H1 (cell line): Measurements from ENCODE around the gene GPR101. TPM values are rescaled to one million over a fixed set of nuclear protein-coding genes. Genes with fewer than 3 reads are reported as not detected.

Source experiments
- CTCF ChIA-PET: fragments of 300-600 bp; sonication (Branson Sonifier 250); formaldehyde crosslinking; loops from one replicate; lab custom pipeline; 2021; ENCODE audit not compliant: partially characterized antibody; lab: Charles Lee
- POLR2A ChIA-PET: fragments of 300-600 bp; sonication (Branson Sonifier 250); formaldehyde crosslinking; loops from one replicate; lab custom pipeline; 2021; ENCODE audit warnings: inconsistent platforms; ENCODE audit not compliant: partially characterized antibody; lab: Charles Lee
- DNase-seq, 2 experiments: peaks; one replicate each; pipeline versions ENCODE4 v3.0.0 to v3.0.0-alpha.2; 2010 to 2022; ENCODE audit warnings: low spot score in 2 of 2, low read depth in 1 of 2, mixed read lengths in 1 of 2
- FAIRE-seq: peaks from 2 replicates; lab custom pipeline; 2011; peaks lifted over from hg19 to GRCh38; lab: Jason Lieb, UNC
- H2AFZ ChIP-seq: 2 replicates; pipeline ENCODE4 v1.8.1; 2012; ENCODE audit warnings: low read length, inconsistent platforms
- H2AK5ac ChIP-seq: 2 replicates; pipeline ENCODE4 v1.6.1; 2013; ENCODE audit warnings: low read depth, low read length
- H2BK120ac ChIP-seq: replicated peaks from 2 replicates; pipeline ENCODE3; 2013; ENCODE audit warnings: low read depth, low read length, inconsistent platforms
- H2BK12ac ChIP-seq: 2 replicates; pipeline ENCODE4 v1.6.1; 2013; ENCODE audit warnings: low read depth, low read length
- H2BK15ac ChIP-seq: 2 replicates; pipeline ENCODE4 v1.6.1; 2013; ENCODE audit warnings: low read length
- H2BK20ac ChIP-seq: 2 replicates; pipeline ENCODE4 v1.6.1; 2013; ENCODE audit warnings: low read length
- H2BK5ac ChIP-seq: 2 replicates; pipeline ENCODE4 v1.6.1; 2013; ENCODE audit warnings: low read depth, low read length
- H3K14ac ChIP-seq: 2 replicates; pipeline ENCODE4 v1.6.1; 2013; ENCODE audit warnings: inconsistent platforms; ENCODE audit not compliant: insufficient read length
- H3K18ac ChIP-seq: 2 replicates; pipeline ENCODE4 v1.6.1; 2013; ENCODE audit warnings: low read length; ENCODE audit errors: extremely low read depth
- H3K23ac ChIP-seq: 2 replicates; pipeline ENCODE4 v1.6.1; 2013; ENCODE audit warnings: inconsistent platforms; ENCODE audit not compliant: insufficient read length
- H3K23me2 ChIP-seq: 2 replicates; pipeline ENCODE4 v1.6.1; 2013; ENCODE audit warnings: low read depth, low read length
- H3K27ac ChIP-seq: 2 replicates; pipeline ENCODE4 v1.6.1; 2011; ENCODE audit warnings: low read depth, low read length, inconsistent platforms
- H3K27me3 ChIP-seq, 4 experiments: replicated peaks in 1 of 4; 1 replicate in 1 of 4; 2 replicates in 3 of 4; pipeline versions ENCODE4 v1.6.1 to v1.8.1; 2011 to 2013; ENCODE audit warnings: low read length in 3 of 4, mild to moderate bottlenecking in 3 of 4, inconsistent platforms in 2 of 4, mixed read lengths in 2 of 4, moderate library complexity in 1 of 4; ENCODE audit not compliant: control insufficient read depth in 3 of 4, insufficient read depth in 3 of 4; ENCODE audit errors: extremely low read depth in 1 of 4
- H3K36me3 ChIP-seq, 4 experiments: 2 replicates each; pipeline versions ENCODE4 v1.6.1 to v1.8.1; 2011 to 2013; ENCODE audit warnings: mild to moderate bottlenecking in 4 of 4, low read length in 3 of 4, moderate library complexity in 2 of 4, control low read depth in 1 of 4, inconsistent platforms in 1 of 4; ENCODE audit not compliant: insufficient read depth in 4 of 4, control insufficient read depth in 2 of 4
- H3K4ac ChIP-seq: replicated peaks from 2 replicates; pipeline ENCODE3; 2013; ENCODE audit warnings: low read length, low read depth, mixed read lengths, inconsistent platforms; ENCODE audit not compliant: insufficient read length
- H3K4me1 ChIP-seq, 4 experiments: replicated peaks in 1 of 4; 1 replicate in 1 of 4; 2 replicates in 3 of 4; pipeline versions ENCODE4 v1.6.1 to v1.8.1; 2011 to 2013; ENCODE audit warnings: low read length in 3 of 4, inconsistent platforms in 2 of 4, mixed read lengths in 1 of 4; ENCODE audit not compliant: insufficient read depth in 4 of 4, control insufficient read depth in 3 of 4
- H3K4me2 ChIP-seq, 2 experiments: 2 replicates each; pipeline versions ENCODE4 v1.6.1 to v1.8.1; 2011 to 2013; ENCODE audit warnings: low read depth in 2 of 2, low read length in 2 of 2, control low read depth in 1 of 2, inconsistent platforms in 1 of 2, mild to moderate bottlenecking in 1 of 2; ENCODE audit not compliant: insufficient read depth in 1 of 2
- H3K4me3 ChIP-seq, 4 experiments: fragments of 200-600, 300-600 bp in 1 of 4; sonication (generic), shearing (Covaris generic), sonication (Bioruptor Twin) in 1 of 4; 2 replicates each; pipeline versions ENCODE4 v1.5.1 to v1.8.1; 2011 to 2016; ENCODE audit warnings: low read length in 4 of 4, low read depth in 3 of 4, control low read depth in 2 of 4, inconsistent platforms in 2 of 4, mild to moderate bottlenecking in 2 of 4, mixed read lengths in 1 of 4, moderate library complexity in 1 of 4; ENCODE audit not compliant: insufficient read depth in 2 of 4; ENCODE audit errors: extremely low read depth in 1 of 4
- H3K56ac ChIP-seq: replicated peaks from 2 replicates; pipeline ENCODE3; 2013; ENCODE audit warnings: low read depth, mild to moderate bottlenecking, mixed read lengths, low read length, inconsistent platforms; ENCODE audit not compliant: insufficient read length
- H3K79me1 ChIP-seq: 2 replicates; pipeline ENCODE4 v1.6.1; 2013; ENCODE audit warnings: low read depth, low read length, control low read depth
- H3K79me2 ChIP-seq, 2 experiments: 2 replicates each; pipeline versions ENCODE4 v1.6.1 to v1.8.1; 2012 to 2013; ENCODE audit warnings: low read length in 2 of 2, mild to moderate bottlenecking in 2 of 2, inconsistent platforms in 1 of 2; ENCODE audit not compliant: insufficient read depth in 2 of 2, control insufficient read depth in 1 of 2
- H3K9ac ChIP-seq, 4 experiments: replicated peaks in 1 of 4; 1 replicate in 1 of 4; 2 replicates in 3 of 4; pipeline versions ENCODE4 v1.6.1 to v1.8.1; 2011 to 2013; ENCODE audit warnings: low read depth in 3 of 4, low read length in 3 of 4, control low read depth in 2 of 4, mild to moderate bottlenecking in 2 of 4, moderate library complexity in 2 of 4, inconsistent platforms in 1 of 4; ENCODE audit errors: extremely low read depth in 1 of 4
- H3K9me3 ChIP-seq, 2 experiments: 2 replicates each; pipeline versions ENCODE4 v1.6.1 to v1.8.1; 2012 to 2013; ENCODE audit warnings: mild to moderate bottlenecking in 2 of 2, moderate library complexity in 2 of 2, control low read depth in 1 of 2, inconsistent platforms in 1 of 2, low read depth in 1 of 2, low read length in 1 of 2, mixed read lengths in 1 of 2; ENCODE audit not compliant: insufficient read depth in 2 of 2
- H4K20me1 ChIP-seq, 2 experiments: replicated peaks in 1 of 2; 2 replicates each; pipeline versions ENCODE3 to v1.8.1; 2011 to 2013; ENCODE audit warnings: inconsistent platforms in 2 of 2, low read length in 2 of 2, mild to moderate bottlenecking in 1 of 2; ENCODE audit not compliant: insufficient read depth in 2 of 2, control insufficient read depth in 1 of 2
- H4K5ac ChIP-seq: 2 replicates; pipeline ENCODE4 v1.6.1; 2013; ENCODE audit warnings: low read length, low read depth, mixed read lengths, inconsistent platforms; ENCODE audit not compliant: insufficient read length
- H4K8ac ChIP-seq: 2 replicates; pipeline ENCODE4 v1.8.0; 2013; ENCODE audit warnings: mild to moderate bottlenecking, moderate library complexity, low read length, inconsistent platforms; ENCODE audit not compliant: insufficient read depth; ENCODE audit errors: extremely low read depth
- H4K91ac ChIP-seq: replicated peaks from 2 replicates; pipeline ENCODE3; 2013; ENCODE audit warnings: low read length, mixed read lengths, inconsistent platforms; ENCODE audit not compliant: insufficient read length
- CREB1 ChIP-seq: IDR thresholded peaks from 2 replicates; pipeline ENCODE4 v1.6.1; 2012; ENCODE audit warnings: inconsistent platforms
- EGR1 ChIP-seq: IDR thresholded peaks from 2 replicates; pipeline ENCODE4 v1.6.1; 2011; ENCODE audit warnings: low read depth, low read length, borderline replicate concordance
- EZH2 ChIP-seq: fragments of 200-600 bp; sonication (generic); IDR thresholded peaks from 2 replicates; pipeline ENCODE4 v1.7.1; 2012; ENCODE audit warnings: low read depth, mild to moderate bottlenecking, moderate library complexity, low read length, inconsistent platforms; ENCODE audit not compliant: severe bottlenecking
- FOSL1 ChIP-seq: IDR thresholded peaks from 2 replicates; pipeline ENCODE4 v1.6.1; 2011; ENCODE audit warnings: mild to moderate bottlenecking, low read depth, low read length, moderate library complexity; ENCODE audit not compliant: insufficient read depth
- GABPA ChIP-seq: IDR thresholded peaks from 2 replicates; pipeline ENCODE4 v1.6.1; 2011; ENCODE audit warnings: mild to moderate bottlenecking, low read length, moderate library complexity, borderline replicate concordance; ENCODE audit not compliant: insufficient read depth
- KDM1A ChIP-seq: fragments of 200-600, 300-600 bp; sonication (generic); IDR thresholded peaks from 2 replicates; pipeline ENCODE4 v1.7.1; 2016; ENCODE audit warnings: mild to moderate bottlenecking, low read length, borderline replicate concordance
- KDM4A ChIP-seq: IDR thresholded peaks from one replicate; pipeline ENCODE4 v1.7.1; 2012; ENCODE audit warnings: low read depth, mild to moderate bottlenecking, moderate library complexity, low read length, inconsistent platforms; ENCODE audit not compliant: severe bottlenecking
- KDM5A ChIP-seq: fragments of 200-600 bp; IDR thresholded peaks from 2 replicates; pipeline ENCODE4 v1.7.1; 2012; ENCODE audit warnings: mild to moderate bottlenecking, low read length, inconsistent platforms, mixed read lengths
- RNF2 ChIP-seq: fragments of 200-900, 300-1000 bp; sonication (generic); IDR thresholded peaks from 2 replicates; pipeline ENCODE4 v1.7.1; 2016; ENCODE audit warnings: borderline replicate concordance, low read depth, mild to moderate bottlenecking, antibody characterized with exemption, low read length; ENCODE audit not compliant: poor library complexity, severe bottlenecking; ENCODE audit errors: missing control alignments
- SUZ12 ChIP-seq: fragments of 200-600 bp; sonication (generic); IDR thresholded peaks from 2 replicates; pipeline ENCODE4 v1.6.1; 2012; ENCODE audit warnings: mild to moderate bottlenecking, inconsistent platforms, low read length, moderate library complexity, mixed read lengths
- WGBS, 2 experiments: shearing (Covaris generic) in 1 of 2; methylation state at CpG; one replicate each; pipeline versions ENCODE4 v1.1.6 to v1.1.7; 2013 to 2015; ENCODE audit warnings: low lambda C conversion rate in 2 of 2, mixed read lengths in 2 of 2, inconsistent platforms in 1 of 2, low coverage in 1 of 2, missing lambda C conversion rate in 1 of 2; ENCODE audit not compliant: insufficient replicate concordance in 2 of 2, insufficient coverage in 1 of 2, insufficient read length in 1 of 2; ENCODE audit errors: extremely low coverage in 1 of 2, missing lambda C conversion rate in 1 of 2; 5-methylcytosine and 5-hydroxymethylcytosine counted together
- polyA plus RNA-seq, 7 experiments: library from polyadenylated mRNA; depleted of rRNA in 3 of 7; stranded (reverse) in 5 of 7; unstranded in 2 of 7; fragments of >200 nt in 5 of 7; fragments of 200-250 nt in 2 of 7; gene quantifications; 1 replicate in 5 of 7; 2 replicates in 1 of 7; 4 replicates in 1 of 7; pipeline versions ENCODE4 v1.2.1 to v1.2.3, GENCODE V29; 2011 to 2013; ENCODE audit warnings: missing spikeins in 2 of 7, mixed read lengths in 2 of 7
- total RNA-seq: library from RNA; stranded (reverse); fragmentation: NEBNext Ultra II Directional; extraction: Animal tissue kit (Norgen Biotek cat#: 25700); gene quantifications from 2 replicates; pipeline ENCODE4 v1.2.1, GENCODE V29; 2021
- TF ChIP-seq, protein P1 (sequence below): IDR thresholded peaks from 2 replicates; pipeline ENCODE4 v1.6.1; 2012; ENCODE audit warnings: inconsistent platforms

Gene GPR101
- total and polyA plus RNA-seq, 2 of the 8 experiments (the other 6 are each of a cell fraction or from before 2014, with no cell fraction given) = not detected

GRCh38 chrX:137031517-137032340 is 2.1 kb downstream of the GPR101 start:
- Histone ChIP-seq H2BK20ac (no peak overlapping the region), H2AFZ (peak overlapping the region; percentile 88), H3K27me3 (peaks cover 49 to 74% (median 63%) of the 10 kb centered on the region in 4 experiments), H3K4me1 (peaks cover 1 to 10% (median 5%) of the 10 kb centered on the region in 4 experiments; a peak in 5 of 7 replicates), H3K14ac (no peak overlapping the region), H3K56ac (no peak overlapping the region), H3K23me2 (peaks cover 8% of the 10 kb centered on the region; the same call in 1 of the 2 replicates), H3K9me3 (no peaks in the 10 kb centered on the region), H4K20me1 (peaks cover 0 to 7% of the 10 kb centered on the region in 2 experiments), H4K91ac (no peak overlapping the region), H2AK5ac (no peak overlapping the region), H2BK120ac (no peak overlapping the region), H2BK12ac (no peak overlapping the region), H3K9ac (no peak overlapping the region), H2BK15ac (no peak overlapping the region), H3K4me2 (peak overlapping the region; percentile 93), H3K27ac (no peak overlapping the region), H3K4ac (no peak overlapping the region), H4K5ac (no peak overlapping the region), H3K36me3 (peaks cover 0 to 2% (median 0%) of the 10 kb centered on the region in 4 experiments; a peak in 1 of 8 replicates), H3K23ac (no peak overlapping the region), H2BK5ac (no peak overlapping the region), H4K8ac (no peak overlapping the region), H3K79me2 (no peaks in the 10 kb centered on the region), H3K18ac (no peak overlapping the region), H3K4me3 (peak overlapping the region; percentile 32 to 62 (median 40)), H3K79me1 (no peaks in the 10 kb centered on the region)
- DNase-seq (peak in 1 of 2 experiments; percentile 49), FAIRE-seq (no peak)
- POLR2A ChIA-PET = no interaction called here
- 3% methylated on average over 49 of the region's 49 CpGs; no CpG with 5 or more reads in 1 of the 2 experiments for WGBS, 2 experiments
- CTCF ChIA-PET = no interaction called here
- peak; percentile 8 for TF ChIP-seq EZH2
- TF ChIP-seq EGR1 = no peak
- TF ChIP-seq GABPA = no peak
- TF ChIP-seq CREB1 = no peak
- no peak for TF ChIP-seq FOSL1
- no peak for TF ChIP-seq KDM1A
- TF ChIP-seq KDM5A = no peak
- TF ChIP-seq, protein P1, sequence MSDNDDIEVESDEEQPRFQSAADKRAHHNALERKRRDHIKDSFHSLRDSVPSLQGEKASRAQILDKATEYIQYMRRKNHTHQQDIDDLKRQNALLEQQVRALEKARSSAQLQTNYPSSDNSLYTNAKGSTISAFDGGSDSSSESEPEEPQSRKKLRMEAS = peak; percentile 32; the same call in 1 of the 2 replicates
- no peak for TF ChIP-seq RNF2
- TF ChIP-seq SUZ12 = no peak
- peak; percentile 82 for TF ChIP-seq KDM4A
